GM19324 (cell line): ENCODE measurements around the gene PTPMT1.
"Not testable (repeated sequence)": the region's sequence is repeated elsewhere in the genome, so short reads cannot be mapped to it uniquely, and the experiment has no call there.

Source experiments
- ATAC-seq: cut with Tn5 transposase; IDR thresholded peaks from one replicate; pipeline ENCODE4 v1.9.1; 2021; ENCODE audit warnings: mild to moderate bottlenecking, moderate library complexity; ENCODE audit not compliant: unreplicated experiment, low FRiP score

Gene PTPMT1

DNA sequence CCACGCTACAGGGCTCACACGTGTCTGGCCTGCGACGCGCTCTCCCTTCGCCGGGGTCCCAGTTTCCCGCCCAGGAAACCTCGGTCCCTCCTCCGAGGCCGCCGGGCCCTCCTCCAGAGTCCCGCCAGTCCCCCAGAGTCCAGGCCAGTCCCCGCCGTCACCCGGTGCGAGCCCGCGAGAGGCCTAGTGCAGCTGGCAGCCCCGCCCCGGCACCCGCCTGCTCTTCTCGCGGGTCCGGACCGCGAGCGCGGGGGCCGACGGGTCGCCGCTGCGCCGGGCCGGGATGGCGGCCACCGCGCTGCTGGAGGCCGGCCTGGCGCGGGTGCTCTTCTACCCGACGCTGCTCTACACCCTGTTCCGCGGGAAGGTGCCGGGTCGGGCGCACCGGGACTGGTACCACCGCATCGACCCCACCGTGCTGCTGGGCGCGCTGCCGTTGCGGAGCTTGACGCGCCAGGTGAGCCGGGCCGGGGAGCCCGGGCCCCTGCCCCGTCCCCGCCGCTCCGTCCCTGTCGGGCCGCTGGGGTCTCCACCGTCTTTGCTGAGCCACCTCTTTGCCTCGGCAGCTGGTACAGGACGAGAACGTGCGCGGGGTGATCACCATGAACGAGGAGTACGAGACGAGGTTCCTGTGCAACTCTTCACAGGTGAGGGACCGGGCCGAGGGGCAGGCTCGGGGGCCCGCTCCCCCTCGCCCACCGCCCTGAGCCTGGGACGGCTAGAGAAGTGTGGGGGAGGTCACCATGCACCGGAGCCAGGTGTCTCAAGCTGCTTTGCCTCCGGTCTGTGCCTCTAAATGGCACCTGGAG lies at the start of gene PTPMT1:
PTPMT1 (plus strand) TSS at position 260 of the 809 bp plus-strand sequence; CDS start at position 284, 24 bp downstream.
- ATAC-seq: peak; percentile 82

DNA sequence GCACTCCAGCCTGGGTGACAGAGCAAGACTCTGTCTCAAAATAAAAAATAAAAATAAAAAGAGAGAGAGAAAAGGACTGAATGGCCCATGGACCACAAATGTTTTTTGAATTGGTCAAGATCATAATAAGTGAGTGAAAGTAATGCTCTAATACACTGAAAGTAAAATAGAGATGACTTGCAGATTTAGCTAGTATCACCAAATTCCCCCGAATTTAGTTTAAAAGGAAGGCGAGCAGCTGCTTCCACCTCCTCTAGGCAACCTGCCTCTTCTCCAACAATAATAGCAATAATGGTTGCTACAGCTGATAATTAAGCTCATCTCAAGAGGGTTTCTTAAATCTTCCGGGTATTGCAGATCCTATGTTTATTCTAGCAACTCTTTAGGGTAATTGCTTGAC lies 49.2 kb upstream of the PTPMT1 start:
- ATAC-seq: no peak

GRCh38 chr11:47516984-47517853 lies 48.2 kb upstream of the PTPMT1 start:
- no peak for ATAC-seq

DNA sequence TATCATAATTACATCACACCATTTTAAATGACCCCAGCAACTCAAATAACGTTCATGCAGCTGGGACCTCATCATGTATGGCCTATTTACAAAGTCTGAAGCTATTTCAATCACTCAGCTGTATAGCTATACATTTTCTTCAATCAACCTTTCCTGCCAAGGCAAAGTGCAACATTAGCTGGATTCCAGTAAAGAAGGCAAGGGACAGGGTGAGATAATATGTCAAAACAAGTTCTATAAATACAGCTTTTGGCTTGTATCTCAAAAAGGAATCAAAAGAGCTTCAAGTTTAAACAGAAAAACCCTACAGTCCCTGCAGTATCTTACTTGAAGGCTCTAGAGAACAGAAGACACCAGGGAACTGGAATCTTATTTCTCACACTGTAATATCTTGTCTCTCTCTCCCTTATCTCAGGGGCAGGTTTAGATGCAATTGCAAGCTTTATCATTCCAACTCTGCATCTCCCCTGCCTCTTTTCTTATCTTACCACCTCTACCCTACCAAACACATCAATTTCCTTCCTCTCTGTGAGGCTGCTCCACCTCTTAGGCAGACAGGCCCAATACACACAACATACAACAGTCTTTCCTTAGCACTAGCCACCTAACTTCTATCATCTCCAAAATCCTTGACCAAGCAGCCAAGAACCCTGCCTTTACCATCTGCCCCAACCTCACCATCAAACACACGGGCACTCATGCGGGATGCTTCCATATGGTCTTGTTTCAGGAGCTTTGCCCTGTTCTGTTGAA lies 47.0 kb upstream of the PTPMT1 start:
- no peak for ATAC-seq

- ATAC-seq: no peak
These were observed 41.7 kb upstream of the PTPMT1 start for GRCh38 chr11:47523490-47524225.

DNA sequence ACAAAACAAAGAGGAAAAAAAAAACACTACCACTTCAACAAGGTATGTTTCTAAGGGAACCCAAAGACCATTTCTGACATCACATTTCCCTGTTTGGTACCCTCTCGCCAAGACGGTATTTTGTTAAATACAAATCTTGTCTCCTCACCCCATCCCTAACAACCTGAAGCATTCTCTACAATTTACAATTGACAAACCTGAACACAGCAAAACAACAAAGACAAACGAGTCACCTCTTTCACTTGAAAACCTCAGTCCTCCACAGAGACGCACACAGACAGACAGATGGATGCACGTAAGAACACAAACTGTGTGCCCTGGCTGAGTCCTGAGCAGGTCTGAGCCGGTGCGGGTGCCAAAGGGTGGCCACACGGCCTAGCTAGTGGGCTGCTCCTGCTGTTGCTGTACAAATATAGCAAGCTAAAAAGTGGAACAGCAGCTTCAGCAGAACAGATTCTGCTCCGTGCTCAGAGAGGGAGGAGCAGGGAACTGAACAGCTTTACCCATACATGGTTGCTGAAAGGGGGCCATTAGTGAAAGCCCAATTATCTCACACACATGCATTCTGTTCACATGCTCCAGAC lies 41.0 kb upstream of the PTPMT1 start:
- no peak for ATAC-seq

DNA sequence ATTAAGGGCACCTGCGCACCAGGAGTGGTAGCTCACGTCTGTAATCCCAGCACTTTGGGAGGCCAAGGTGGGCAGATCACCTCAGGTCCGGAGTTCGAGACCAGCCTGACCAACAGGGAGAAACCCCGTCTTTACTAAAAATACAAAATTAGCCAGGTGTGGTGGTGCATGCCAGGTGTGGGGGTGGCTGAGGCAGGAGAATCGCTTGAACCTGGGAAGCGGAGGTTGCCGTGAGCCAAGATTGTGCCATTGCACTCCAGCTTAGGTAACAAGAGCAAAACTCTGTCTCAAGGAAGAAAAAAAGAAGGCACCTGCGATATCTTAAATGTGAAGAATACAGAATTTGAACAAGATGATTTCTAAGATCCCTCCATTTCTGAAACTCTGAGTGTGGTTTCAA lies 39.4 kb upstream of the PTPMT1 start:
- not testable (repeated sequence) for ATAC-seq

- no peak for ATAC-seq
These were observed 38.2 kb upstream of the PTPMT1 start for GRCh38 chr11:47527186-47527585.

- ATAC-seq: no peak
These were observed 35.4 kb upstream of the PTPMT1 start for GRCh38 chr11:47529951-47530350.

DNA sequence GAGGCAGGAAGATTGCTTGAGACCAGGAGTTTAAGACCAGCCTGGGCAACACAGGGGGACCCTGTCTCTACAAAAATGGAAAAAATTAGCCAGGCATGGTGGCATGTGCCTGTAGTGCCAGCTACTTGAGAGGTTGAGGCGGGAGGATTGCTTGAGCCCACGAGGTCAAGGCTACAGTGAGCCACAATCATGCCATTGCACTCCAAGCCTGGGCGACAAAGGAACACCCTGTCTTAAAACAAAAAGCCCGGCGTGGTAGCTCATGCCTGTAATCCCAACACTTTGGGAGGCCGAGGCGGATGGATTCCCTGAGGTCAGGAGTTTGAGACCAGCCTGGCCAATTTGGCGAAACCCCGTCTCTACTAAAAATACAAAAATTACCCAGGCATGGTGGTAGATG lies 34.7 kb upstream of the PTPMT1 start:
- not testable (repeated sequence) for ATAC-seq

DNA sequence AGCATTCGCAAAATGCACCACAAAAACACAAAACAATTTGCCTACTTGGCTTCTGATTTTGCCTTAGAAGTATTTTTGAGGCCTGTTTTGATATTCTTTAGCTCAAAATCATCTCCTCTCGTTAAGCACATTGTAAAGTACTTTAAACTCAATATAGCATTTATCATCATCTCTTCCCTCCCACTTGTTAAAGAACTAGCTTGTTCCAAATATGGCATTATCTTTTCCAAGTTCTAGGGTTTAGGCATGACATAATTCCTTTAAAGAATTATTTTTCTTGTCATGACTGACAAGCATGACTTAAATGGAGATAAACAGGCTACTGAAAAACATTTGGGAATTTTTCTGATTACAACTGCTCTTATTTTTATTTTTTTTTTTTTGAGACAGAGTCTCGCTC lies 33.7 kb upstream of the PTPMT1 start:
- ATAC-seq: no peak

DNA sequence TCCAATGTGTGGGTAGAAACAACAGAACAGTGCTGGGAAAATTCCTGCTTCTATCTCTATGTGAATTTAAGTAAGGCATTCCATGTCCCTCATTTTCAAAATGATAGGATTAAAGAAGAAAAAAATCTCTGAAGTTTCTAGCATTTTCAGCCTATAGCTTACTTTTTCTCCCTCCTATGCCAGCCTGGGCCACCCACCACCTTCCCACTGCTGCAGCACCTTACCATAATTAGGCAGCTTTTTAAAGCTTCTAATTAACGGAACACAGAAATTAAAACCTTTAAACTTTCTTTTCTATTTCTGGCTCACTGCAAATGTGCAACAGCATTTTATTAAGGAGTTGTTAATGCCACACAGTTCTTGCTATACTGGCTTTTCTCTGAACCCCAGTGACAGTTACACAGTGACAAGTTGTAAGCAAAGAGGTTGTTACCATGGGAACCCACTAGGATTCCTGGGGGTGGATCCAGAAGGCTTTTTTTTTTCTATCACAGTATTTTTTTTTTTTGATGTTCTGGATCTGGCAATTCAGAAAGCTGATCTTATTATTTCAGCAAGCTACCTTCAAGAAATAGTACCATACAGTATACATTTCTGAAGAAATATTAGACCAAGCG lies 32.7 kb upstream of the PTPMT1 start:
- no peak for ATAC-seq

DNA sequence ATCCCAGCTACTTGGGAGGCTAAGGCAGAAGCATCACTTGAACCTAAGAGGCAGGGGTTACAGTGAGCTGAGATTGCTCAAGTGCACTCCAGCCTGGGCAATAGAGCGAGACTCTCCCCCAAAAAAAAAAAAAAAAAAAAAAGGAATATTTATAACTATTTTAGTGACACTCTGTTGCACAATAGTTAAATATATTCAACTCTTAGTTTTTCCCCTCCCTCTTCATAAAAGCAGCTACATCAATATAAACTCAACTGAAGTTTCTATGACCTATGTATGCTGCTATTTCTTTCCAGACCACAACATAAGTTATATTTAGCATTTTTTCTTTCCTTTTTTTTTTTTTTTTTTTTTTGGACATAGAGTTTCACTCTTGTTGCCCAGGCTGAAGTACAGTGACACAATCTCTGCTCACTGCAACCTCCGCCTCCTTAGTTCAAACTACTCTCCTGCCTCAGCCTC lies 31.7 kb upstream of the PTPMT1 start:
- ATAC-seq: no peak

DNA sequence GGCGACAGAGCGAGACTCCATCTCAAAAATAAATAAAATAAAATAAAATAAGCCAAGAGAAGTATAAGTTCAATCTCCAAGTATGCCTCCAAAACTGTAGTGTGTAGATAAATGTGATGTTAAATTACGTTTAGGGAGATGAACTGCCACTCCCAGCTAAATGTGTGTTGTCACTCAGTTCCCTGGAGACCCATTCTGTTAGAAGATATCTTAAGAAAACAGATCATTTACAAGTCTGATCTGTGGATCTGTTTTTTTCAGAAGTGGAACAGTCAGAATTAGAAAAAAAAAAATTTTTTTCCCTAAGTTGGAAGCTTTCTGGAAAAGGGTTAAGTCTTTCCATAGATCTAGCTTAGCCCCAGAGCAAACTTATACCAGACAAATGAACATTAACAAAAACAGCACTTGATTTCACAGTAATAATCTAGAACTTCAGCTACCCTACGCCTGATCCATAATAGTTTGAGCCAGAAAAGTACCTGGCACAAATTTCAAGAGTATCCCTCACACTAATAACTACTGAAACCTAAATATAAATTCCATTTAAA lies 30.6 kb upstream of the PTPMT1 start:
- ATAC-seq: no peak

DNA sequence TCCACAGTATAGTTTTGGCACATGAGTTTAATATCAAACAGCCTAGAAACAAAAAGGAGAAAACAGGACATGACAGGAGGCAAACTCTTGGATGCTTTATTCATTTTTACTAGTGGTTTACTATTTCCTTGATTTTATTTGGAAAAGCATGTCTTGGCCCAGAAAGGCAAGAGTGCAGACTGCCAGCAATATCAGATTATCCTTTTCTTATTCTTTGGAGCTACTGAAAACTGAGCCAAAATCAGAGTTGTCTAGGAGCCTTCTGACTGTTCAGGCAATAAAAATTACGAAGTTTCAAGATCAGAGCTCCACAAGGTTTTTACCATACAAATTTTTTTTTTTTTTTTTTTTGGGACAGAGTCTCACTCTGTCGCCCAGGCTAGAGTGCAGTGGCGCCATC lies 28.5 kb upstream of the PTPMT1 start:
- ATAC-seq: no peak

DNA sequence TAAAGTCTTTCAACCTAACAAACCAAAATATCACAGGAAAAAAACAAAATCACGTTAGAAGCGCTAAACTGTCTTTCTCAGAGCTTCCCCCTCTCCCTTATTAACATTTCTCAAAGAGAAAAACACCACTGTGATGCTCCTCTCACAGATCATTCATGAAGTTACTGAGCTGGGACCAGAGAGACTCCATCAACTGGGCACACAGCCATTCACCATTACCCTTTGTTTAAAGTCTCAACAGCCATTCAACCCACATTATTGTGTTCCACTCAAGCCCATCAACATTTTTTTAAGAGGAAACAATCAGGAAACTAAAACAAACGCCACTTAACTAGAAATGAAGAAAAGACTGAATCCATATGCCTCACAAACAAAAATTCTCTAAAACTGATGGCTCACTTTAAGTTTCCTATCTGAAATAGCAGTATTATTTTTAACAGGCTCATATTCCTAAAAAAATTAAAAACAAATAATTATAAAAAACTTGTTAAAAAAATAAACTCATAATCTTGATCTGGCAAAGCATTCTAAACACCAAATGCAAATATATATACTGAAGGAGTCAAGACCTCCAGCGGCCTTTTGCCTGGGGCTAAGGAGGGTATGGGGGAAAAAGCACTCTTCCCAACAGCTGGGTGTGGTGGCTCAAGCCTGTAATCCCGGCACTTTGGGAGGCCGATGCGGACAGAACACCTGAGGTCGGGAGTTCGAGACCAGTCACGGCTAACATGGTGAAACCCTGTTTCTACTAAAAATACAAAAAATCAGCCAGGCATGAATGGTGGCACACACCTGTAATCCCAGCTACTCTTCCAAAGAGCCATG lies 26.4 kb upstream of the PTPMT1 start:
- no peak for ATAC-seq

- ATAC-seq: no peak
These were observed 25.7 kb upstream of the PTPMT1 start for GRCh38 chr11:47539681-47540039.

DNA sequence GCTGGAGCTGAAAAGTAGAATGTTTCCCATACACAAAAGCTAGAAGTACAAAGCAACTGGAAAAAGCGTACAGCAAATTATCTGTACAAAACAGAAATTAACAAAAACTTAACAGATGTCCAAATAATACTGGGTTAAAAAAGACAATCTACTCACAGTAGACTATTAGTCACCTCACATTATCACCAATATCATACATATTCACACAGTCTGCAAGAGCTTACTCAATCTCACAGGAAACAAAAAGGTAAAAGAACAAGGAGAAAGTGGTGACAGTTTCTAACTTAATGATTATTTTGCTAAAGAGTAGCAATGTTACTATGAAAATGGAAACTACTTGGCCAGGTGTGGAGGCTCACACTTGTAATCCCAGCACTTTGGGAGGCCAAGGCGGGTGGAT lies 24.3 kb upstream of the PTPMT1 start:
- ATAC-seq: no peak
